GM18502 (cell line): ENCODE results near the gene LRTM1.

ENCODE experiments used
- ATAC-seq: cut with Tn5 transposase; IDR thresholded peaks from one replicate; pipeline ENCODE4 v1.9.1; 2021; ENCODE audit warnings: mild to moderate bottlenecking; ENCODE audit not compliant: unreplicated experiment, poor library complexity

Gene LRTM1

GRCh38 chr3:54928046-54928770, at the start of gene LRTM1:
LRTM1 (minus strand) TSS chr3:54928059; CDS start chr3:54927911, 148 bp downstream.
- no peak for ATAC-seq

GRCh38 chr3:54977439-54977838, 49.6 kb upstream of the LRTM1 start:
- ATAC-seq = no peak

GRCh38 chr3:54970895-54971294, 43.0 kb upstream of the LRTM1 start:
- no peak for ATAC-seq

DNA sequence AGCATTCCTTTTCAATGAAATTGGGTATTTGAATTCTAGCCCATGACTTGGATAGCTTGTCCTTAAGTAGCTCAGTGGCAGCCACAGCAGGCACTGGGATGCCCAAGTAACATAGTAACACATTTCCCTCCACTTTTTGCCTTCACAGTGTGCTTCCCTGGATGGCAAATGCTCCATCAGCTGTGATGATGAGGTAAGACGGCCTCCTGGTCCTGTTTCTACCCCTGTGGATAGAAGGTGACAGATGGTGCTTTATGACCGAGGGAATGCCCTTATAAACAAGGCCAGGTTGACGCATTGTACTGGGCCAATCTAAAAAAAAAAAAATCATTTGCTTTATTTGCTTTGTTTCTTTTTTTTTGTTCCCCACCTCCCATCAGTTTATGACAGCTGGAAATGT, 41.8 kb upstream of the LRTM1 start:
- ATAC-seq = no peak

- ATAC-seq = no peak
These were observed 40.8 kb upstream of the LRTM1 start for GRCh38 chr3:54968546-54969172.

DNA sequence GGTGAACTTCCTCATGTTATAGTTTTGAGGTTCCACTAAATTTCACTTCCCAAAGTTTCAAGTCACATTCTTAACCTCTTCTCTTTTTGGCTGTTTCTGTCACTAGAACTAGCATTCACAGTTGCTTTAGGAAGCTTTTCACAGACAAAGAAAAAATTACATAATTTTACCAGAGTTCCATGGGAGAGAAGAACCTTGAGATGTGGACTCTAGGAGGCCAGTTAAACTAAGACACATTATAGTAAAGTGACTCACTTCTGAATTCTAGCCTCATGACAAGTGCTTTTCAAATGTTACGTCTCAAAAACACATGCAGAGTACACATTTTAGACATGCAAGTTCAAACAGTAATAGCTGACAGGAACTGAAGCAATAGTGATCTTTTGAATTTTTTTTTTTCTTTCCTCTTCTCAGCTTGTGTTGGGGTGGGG, 39.9 kb upstream of the LRTM1 start:
- ATAC-seq = no peak

GRCh38 chr3:54966979-54967378, 39.1 kb upstream of the LRTM1 start:
- ATAC-seq = no peak

- ATAC-seq = no peak
These were observed 37.9 kb upstream of the LRTM1 start for GRCh38 chr3:54965746-54966145.

DNA sequence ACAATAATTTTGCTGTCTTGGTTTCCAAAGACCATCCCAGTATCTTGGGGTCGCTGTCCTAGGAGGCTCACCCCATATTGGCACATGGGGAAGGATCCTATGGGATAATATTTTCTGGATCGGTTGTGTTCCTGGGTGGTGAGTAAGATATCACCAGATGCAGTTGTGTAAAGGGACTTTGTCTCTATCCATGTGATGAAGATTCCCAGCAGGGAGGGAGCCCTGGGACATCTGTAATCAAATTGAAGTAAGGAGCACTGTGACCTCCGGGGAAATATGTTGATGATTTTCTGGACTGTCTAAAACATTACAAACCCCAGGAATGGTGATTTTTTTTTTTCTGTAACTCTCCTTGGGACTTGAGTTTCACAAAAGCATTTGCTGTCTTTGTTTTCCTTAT, 36.2 kb upstream of the LRTM1 start:
- no peak for ATAC-seq

DNA sequence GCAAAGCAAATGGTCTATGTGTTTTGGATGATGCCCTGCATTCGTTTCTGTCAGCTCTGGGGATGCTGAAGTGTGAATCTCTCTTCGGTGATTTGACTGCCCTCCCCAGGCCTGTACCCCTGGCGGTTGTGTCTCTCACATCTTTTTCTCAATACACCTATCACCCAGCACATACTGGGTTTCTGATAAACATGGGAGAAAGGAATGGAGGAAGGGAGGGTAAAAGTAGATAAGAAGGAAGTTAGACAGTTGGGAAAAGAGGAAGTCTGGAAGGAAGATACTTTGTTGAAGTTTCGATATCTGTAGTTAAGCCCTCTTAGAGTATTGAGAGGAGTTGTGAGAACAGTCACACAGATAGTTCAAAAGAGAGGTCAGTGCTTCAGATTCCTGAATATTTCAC, 35.8 kb upstream of the LRTM1 start:
- ATAC-seq = no peak

DNA sequence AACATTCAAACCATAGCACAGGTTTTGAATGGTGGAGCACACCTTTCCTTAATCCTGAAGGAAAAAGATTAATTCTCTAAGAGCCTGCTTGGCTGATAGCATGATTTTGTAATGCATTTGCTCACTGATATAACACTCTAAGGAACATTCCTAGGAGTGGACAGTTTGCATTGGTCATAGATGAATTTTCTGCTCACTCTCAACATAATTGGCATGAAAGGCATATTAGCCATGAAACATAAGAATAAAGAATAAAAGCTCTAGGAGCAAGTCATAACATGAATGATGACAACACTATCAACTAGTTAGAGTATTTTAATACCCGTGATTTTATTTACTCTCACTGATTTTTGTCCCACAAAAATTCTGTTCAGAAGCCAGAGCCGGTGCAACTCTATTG, 34.3 kb upstream of the LRTM1 start:
- no peak for ATAC-seq

- ATAC-seq = no peak
These were observed 32.8 kb upstream of the LRTM1 start for GRCh38 chr3:54960701-54961100.

DNA sequence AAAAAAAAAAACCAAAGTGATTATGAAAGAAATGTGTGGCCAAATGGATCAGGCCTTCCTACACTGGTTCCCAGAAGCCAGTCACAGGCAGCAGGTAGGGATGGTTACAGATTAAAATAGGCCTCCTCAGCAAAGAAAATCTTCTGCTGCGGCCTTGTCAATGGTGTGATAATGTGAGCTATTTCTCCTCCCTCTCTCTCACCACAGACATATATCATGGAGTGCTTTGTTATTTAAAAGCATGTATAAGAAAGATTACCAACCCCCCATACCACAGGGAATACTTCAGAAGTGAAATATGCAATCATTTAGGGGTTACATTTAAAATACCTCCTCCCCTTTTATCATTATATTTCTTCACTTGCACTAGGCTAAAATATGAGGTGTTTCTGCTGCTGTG, 32.2 kb upstream of the LRTM1 start:
- no peak for ATAC-seq

DNA sequence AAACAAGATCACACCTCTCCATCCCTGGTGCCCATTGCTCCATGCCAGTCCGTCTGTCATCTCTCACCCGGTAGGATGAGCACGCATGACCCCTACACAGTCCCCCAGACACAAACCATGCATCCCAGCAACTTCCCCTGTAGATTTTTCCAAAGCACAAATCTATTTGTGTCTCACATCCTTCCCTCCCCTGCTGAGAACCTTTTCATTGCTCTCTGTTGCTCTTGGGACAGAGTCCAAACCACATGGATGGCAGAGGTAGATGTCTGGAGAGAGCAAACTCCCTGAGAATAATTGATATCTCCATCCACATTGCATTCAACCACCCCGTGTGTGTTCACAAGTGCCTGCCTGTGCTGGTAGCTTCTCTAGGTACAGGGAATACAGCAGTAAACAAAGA, 29.9 kb upstream of the LRTM1 start:
- ATAC-seq = no peak

DNA sequence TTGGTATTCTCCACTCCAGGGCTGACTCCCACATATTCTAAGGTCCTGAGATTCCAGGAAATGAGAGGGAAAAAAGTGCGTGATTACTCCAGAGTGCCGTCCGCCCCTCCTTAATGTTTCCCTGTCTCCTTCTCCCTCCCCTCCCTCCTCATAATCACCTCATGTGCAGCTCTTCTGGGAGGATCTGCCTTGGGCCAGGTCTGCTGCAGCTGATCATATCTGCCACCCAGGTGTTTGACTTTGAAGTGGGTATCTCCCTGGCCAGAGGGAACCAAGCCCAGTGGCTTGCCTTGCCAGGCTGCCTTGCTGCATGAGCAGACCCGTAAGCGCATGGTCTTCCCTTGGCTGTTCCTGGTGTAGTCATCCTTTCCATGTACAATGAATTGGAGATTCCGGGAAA, 28.1 kb upstream of the LRTM1 start:
- no peak for ATAC-seq

DNA sequence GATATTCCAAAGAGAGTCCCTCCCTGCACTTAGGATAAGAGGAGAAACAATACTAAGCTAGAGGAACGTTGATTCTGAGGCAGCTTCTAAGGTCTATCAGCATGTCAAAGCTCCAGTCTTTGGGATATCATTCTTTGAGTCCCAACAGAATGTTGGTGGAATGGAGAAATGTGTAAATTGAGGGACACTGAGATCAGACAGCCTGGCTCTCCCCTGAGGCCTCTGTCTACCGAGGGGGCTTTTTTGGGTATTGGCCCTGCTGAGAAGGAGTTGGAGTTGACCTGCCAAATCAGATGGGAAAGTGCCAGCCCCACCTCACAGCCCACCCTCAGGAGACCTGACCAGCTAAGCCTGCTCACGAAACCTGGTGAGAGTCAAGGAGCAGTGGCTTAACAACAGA, 27.6 kb upstream of the LRTM1 start:
- ATAC-seq = no peak

GRCh38 chr3:54954521-54954920, 26.7 kb upstream of the LRTM1 start:
- no peak for ATAC-seq

- no peak for ATAC-seq
These were observed 26.2 kb upstream of the LRTM1 start for GRCh38 chr3:54954022-54954421.

DNA sequence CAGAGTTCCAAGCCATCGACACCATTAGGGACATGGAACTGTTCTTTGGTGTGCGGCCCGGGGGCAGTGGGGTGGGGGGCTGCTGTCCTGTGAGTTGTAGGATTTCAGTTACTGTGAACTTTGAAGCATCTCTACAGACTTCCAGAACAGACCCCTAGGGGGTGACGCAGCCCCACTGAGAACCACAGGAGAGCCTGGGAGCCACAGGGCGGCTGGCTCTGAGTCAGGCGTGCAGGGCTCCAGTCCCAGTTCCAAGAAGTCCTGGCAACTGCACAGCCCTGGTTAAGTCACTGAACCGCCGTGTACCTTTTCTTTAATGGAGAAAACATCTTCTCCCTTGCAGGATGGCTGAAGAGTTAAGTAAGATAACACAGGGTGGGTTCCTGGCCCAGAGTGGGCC, 23.5 kb upstream of the LRTM1 start:
- no peak for ATAC-seq

DNA sequence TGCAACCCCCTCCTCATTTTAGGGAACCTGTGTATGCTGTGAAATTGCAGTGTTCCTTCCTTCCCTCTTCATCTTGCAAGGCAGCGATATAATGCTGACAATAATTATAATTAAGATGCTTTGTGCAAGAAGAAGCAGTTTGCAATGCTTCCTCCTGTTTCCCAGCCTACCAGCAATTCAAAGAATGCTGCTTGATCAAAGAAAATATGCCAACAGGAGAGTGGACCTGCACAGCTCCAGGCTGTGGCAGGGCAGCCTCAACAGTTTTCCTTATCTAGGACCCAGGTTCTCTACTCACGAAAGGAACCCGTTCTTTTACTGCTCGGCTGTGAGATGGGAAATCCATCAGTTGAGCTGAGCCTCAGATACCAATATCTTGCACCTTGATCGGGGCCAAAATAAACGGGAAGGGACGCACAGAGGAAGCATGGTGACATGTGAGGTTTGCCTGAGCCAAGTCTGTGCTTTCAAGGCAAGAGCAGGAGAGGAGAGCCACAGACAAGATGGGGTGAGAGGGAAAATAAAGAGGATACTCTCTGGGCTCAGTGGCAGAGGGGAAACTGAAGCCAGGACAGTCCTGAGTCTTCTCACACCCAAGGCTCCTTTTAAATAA, 22.6 kb upstream of the LRTM1 start:
- ATAC-seq = no peak

- no peak for ATAC-seq
These were observed 21.7 kb upstream of the LRTM1 start for GRCh38 chr3:54949491-54950044.
